Right renal cortex interstitium (tissue), 3 donors: ENCODE results near the gene FFAR3. TPM values are rescaled to one million over a fixed set of nuclear protein-coding genes. Genes with fewer than 3 reads are reported as not detected.
A peak's percentile ranks its signal among the peaks of the same experiment; 100 is the strongest.
"Not testable (repeated sequence)": the region's sequence is repeated elsewhere in the genome, so short reads cannot be mapped to it uniquely, and the experiment has no call there.

Experiments
- DNase-seq, 3 donors: peaks; one replicate each; pipeline ENCODE4 v3.0.0-alpha.2; 2013; ENCODE audit warnings: low read depth in 3 of 3, low spot score in 2 of 3
- polyA plus RNA-seq, 3 donors: library from polyadenylated mRNA; unstranded; fragments of 120-200 nt; gene quantifications; one replicate each; pipeline ENCODE4 v1.2.1, GENCODE V29; 2013; ENCODE audit not compliant: insufficient read length in 3 of 3

Gene FFAR3
- polyA plus RNA-seq, 3 donors: 0.14 to 0.31 TPM; not detected in 1

DNA sequence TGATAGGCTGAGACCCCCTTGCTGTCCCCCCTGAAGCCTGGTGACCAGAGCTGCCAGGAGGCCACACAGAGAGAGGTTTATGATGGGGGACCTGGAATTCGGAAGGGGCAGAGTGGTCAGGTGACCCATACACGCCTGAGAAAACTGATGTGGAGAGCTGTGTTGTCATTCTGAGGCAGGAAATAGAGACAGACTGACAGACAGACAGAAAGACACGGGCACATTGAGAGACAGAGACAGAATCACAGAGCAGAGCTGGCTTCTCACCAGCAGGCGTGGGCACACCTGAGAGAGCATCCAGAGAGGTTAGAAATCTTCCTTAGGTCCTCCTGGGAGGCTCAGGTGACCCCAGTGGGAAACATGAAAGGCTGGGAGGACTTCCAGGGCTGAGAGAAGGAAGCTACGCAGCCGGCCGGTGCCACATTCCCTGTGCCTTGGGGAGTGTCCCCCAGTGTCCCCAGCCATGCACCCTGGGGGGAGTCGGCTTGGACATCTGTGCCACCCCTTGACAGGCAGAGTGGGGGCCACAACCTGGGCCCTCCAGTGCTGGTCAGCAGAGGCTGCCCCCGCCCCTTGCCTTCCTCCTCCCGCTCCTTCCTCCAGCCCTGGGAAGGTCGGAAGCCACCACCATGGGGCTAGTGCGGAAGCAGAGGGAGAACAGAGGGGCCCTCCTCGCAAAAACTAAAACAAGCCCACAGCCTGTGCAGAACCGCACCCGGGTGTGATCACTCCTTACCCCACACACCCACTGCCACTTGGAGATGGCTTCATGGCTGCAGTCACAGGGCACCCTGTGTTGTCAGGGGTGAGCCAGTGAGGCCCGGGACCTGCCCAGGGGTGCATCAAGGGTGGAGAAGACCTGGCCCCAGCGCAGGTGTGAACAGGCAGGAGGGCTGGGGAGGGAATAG is 8.4 kb upstream of the FFAR3 start:
- no peak for DNase-seq

GRCh38 chr19:35350591-35350990 is 7.7 kb upstream of the FFAR3 start:
- DNase-seq: peak in 1 of 3 donors; percentile 32

DNA sequence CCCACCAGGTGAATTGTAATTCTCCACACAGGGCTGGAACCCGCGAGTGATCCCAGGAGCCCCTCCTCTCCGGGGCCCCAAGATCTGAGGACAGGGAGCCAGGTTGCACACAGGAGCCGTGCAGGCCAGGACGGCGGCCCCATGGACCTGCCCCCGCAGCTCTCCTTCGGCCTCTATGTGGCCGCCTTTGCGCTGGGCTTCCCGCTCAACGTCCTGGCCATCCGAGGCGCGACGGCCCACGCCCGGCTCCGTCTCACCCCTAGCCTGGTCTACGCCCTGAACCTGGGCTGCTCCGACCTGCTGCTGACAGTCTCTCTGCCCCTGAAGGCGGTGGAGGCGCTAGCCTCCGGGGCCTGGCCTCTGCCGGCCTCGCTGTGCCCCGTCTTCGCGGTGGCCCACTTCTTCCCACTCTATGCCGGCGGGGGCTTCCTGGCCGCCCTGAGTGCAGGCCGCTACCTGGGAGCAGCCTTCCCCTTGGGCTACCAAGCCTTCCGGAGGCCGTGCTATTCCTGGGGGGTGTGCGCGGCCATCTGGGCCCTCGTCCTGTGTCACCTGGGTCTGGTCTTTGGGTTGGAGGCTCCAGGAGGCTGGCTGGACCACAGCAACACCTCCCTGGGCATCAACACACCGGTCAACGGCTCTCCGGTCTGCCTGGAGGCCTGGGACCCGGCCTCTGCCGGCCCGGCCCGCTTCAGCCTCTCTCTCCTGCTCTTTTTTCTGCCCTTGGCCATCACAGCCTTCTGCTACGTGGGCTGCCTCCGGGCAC is 6.7 kb upstream of the FFAR3 start:
- DNase-seq: no peak

GRCh38 chr19:35352177-35352447 is 6.1 kb upstream of the FFAR3 start:
- no peak for DNase-seq

DNA sequence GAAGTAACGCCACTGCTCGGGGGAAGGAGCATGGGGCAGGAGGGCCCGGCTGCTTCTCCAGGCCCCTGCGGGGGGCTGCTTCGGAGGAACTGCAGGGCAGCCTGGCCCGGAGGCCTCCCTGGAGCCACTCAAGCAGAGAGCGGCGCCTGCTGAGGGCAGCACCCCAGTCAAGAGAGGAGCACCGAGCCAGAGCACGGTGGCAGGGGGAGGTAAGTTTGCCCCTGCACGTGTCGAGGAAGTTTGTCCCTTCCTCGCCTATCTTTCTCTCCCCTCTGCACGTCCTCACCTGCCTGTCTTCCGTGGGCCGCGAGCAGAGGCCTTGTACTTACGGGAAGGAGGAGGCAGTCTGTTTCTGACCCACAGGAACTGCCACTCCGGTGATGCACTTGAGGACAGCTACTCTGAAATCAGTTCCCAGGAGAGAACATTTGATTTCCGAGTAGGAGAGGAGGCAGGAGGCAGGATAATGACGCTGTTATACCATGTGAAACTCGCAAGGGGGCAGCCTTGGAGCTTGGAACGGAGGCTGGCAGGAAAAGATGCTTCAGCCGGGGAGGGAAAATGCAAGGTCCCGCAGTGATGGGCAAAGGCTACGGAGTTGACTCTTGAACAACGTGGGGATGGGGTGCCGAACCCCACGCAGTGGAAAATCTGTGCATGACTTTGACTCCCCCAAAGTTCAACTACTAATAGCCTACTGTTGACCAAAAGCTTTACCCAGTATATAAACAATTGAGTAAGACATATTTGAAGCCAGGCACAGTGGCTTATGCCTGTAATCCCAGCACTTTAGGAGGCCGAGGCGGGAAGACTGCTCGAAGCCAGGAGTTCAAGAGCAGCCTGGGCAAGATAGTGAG is 5.6 kb upstream of the FFAR3 start:
- peak; percentile 50 to 62 (median 53) for DNase-seq

DNA sequence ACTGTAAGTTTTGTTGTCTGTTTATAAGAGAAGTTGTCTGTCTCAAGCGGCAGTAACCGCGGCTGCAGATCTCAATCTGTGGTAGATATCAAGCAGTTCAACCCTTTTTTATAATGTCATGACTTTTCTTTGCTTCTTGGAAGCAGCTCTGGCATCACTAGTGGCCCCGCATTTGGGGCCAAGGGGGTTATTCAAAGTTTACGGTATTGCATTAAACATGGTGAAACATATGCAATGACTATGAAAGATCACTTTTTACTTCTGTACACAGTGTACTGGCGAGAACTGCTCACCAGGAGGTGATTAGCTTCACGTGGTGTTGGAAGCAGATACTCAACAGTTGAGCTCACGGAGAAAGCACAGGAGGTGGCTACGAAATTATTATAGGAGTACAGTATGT is 4.6 kb upstream of the FFAR3 start:
- DNase-seq: no peak

DNA sequence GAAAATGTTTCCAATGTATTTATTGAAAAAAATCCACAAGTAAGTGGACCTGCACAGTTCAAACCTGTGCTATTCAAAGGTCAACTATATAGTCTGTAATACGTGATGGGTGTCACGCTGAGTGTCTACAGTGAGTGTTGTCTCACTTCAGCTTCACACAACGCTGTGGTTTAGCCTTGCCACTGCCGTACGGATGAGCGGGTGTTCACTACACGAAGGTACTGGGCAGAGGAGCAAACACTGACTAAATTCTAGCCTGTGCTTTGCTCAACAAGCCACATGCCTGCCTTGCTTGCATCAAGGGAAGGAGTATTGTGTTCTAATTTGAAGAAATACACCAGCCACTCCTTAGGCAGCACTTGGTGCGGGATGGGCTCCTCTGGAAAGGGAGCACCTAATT is 3.4 kb upstream of the FFAR3 start:
- no peak for DNase-seq

GRCh38 chr19:35355791-35356460 is 2.3 kb upstream of the FFAR3 start:
- DNase-seq: no peak

GRCh38 chr19:35358834-35359233 is 574 bp downstream of the FFAR3 start:
- not testable (repeated sequence) for DNase-seq

GRCh38 chr19:35359395-35359794 is 1.1 kb downstream of the FFAR3 start:
- not testable (repeated sequence) for DNase-seq

GRCh38 chr19:35360081-35360480 is 1.8 kb downstream of the FFAR3 start:
- DNase-seq: not testable (repeated sequence)

DNA sequence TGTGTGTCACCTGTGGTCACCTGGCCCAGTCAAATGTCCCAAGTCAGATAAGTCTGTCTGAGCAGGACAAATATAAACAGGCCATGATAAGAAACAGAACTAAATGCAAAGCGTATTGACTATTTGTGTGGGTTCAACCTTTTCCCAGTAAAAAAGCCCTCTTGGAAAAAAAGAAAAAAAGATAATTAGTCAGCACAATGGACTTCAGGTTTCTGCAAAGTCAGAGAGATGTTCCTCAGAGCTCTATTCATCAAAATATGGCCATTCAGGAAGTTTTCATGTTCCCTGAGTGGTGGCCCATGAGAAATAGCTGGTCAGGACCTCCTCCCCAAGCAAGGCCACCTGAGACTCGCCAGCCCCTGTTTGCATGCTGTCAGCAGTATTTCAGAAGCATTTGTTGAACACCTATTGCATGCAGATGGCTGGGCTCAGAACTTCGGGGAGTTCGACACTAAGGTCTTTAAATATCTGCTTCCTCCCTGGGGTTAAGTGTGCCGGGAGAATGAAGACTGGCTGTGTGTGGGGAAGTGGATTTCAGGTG is 2.7 kb downstream of the FFAR3 start:
- no peak for DNase-seq

GRCh38 chr19:35362261-35363000 is 4.2 kb downstream of the FFAR3 start:
- no peak for DNase-seq

GRCh38 chr19:35363001-35363590 is 4.8 kb downstream of the FFAR3 start:
- no peak for DNase-seq

DNA sequence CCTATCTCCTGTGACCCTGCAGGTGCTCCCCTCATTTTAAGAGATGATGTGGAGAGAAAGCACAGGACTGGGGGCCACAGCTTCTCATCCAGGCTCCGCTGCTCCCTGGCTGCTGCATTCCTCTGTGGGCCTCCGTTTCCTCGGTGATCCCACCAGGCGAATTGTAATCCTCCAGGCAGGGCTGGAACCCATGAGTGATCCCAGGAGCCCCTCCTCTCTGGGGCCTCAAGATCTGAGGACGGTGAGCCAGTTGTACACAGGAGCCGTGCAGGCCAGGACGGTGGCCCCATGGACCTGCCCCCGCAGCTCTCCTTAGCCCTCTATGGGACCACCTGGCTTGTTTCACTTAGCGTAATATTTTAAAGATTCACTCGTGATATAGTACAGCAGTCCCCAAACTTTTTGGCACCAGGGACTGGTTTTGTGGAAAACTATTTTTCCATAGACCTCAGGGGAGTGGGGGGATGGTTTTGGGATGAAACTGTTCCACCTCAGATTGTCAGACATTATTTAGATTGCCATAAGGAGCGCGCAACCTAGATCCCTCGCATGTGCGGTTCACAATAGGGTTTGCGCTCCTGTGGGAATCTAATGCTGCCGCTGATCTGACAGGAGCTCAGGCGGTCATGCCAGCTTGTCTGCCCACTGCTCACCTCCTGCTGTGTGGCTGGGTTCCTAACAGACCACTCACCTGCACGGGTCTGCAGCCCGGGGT is 5.6 kb downstream of the FFAR3 start:
- DNase-seq: no peak

DNA sequence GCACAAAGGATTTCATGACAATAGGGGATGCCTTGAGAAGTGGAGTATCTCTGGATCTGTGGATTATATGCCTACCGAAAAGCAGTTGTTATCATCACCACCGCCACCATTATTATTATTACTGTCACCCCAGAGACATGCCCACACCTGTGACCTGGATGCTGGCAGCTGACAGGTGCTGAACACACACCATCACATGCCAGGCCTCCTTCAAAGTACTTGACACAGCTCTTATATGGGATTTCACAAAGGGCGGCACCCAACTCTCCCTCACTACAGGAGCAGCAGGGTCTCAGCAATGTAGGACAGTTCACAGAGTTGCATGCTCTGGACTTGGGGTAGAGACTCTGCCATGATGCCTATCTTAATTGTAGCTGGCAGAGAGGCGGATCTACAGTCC is 7.0 kb downstream of the FFAR3 start:
- DNase-seq: no peak

DNA sequence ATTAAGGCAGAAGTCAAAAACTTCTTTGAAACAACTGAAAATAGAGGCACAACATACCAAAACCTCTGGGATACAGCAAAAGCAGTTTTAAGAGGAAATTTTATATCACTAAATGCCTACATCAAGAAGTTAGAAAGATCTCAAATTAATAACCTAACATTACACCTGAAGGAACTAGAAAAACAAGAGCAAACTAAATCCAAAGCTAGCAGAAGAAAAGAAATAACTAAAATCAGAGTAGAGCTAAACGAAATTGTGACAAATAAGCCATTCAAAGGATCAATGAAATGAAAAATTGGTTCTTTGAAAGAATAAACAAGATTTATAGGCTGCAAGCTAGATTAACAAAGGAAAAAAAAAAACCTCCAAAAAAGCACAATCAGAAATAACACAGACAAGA is 10.1 kb downstream of the FFAR3 start:
- DNase-seq: no peak

DNA sequence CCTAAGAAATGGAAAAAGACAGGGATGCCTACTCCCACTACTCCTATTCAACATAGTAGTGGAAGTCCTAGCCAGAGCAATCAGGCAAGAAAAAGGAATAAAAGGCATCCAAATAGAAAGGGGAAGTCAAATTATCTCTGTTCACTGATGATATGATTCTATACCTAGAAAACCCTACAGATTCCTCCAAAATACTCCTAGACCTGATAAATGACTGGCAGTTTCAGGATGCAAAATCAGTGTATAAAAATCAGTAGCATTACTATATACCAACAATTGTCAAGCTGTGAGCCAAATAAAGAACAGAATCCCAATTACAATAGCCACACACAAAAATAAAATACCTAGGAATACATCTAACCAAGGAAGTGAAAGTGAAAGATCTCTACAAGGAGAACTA is 11.3 kb downstream of the FFAR3 start:
- DNase-seq: no peak

GRCh38 chr19:35370722-35371121 is 12.5 kb downstream of the FFAR3 start, which contains the start of gene GPR42:
Gene GPR42, plus strand, starts transcription at chr19:35371068. Its CDS starts 292 bp downstream, at chr19:35371360.
- DNase-seq: no peak
